Fibroblast of upper back skin (primary cell): Measurements from ENCODE around the gene FAM184B.
A peak's percentile ranks its signal among the peaks of the same experiment; 100 is the strongest.
"Not testable (repeated sequence)": the region's sequence is repeated elsewhere in the genome, so short reads cannot be mapped to it uniquely, and the experiment has no call there.

Experiments used
- DNase-seq: peaks from one replicate; pipeline ENCODE4 v3.0.0-alpha.2; 2013

The FAM184B gene

DNA sequence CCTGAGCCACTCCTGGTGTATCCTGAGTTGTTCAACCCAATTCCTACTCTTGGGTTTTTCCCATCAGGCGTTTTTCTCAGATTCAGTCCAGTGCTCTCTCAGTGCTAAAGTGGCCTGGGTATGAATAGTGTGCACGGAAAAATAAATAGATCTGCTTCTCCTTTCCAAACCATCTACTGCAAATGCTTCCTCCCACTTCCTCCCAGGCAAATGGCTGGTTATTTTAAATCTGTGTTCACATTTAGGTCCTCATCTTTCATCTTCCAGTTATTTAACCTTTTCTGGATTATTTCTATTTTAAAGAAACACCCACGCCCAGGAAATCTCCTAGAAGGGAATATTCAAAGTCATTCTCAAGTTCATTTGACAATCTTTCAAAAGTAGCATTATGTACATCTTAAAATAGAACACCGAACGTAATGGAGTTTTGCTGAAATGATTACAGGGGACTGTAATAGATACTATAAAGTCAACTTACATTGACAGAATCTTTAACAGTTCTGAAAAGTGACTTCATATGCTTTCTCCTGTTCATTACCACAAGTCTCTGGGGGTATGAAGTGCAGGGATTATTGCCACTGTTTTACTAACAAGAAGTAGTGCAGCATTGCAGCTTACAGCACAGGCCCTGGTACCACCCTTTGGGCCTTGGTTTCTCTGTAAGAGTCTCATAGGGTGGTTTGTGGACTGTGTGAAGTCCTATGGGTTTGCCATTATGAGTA lies 100.7 kb downstream of the FAM184B start:
- no peak for DNase-seq

DNA sequence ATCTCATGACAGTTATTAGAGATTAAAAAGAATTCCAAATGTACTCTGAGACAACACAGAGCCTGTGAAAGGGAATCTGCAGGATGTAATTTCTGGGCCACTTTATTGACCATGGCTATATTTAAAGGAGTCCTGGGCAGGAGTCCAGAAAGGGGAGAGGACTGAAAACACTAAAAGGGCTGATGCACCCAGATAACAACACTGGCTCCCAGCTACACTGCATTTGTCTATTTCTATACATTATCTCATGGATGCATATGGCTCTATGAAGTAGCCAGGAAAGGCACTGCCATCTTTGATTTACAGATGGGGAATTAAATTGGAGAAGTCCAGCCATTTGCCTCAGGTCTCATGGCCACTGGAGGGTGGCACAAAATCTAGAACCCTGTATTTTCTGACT lies 111.0 kb downstream of the FAM184B start:
- no peak for DNase-seq

DNA sequence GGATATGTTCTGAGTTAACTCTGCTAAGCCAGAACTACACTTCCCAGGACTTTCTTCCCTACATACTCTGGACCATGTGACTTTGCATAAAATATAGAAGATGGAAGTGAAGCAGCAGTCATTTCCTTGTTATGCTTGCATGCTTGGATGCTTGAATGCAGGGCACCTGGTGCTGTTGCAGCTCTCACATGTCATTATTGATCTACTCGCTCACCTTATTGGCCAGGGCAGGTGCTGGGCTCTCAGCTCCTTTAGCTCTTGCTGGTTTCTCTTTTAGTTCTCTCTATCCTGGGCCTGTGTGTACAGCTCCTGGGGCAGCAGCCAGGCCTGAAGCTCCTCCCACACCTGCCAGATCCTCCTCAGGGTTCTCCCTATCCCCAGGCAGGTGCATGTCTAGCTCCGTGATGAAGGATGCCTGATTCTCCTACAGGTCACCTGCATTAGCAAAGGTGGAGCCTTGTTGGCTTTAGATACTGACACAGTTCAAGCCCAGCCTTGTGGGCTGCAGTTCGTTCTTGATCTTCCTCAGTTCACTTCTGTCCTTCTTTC lies 113.7 kb downstream of the FAM184B start:
- no peak for DNase-seq

DNA sequence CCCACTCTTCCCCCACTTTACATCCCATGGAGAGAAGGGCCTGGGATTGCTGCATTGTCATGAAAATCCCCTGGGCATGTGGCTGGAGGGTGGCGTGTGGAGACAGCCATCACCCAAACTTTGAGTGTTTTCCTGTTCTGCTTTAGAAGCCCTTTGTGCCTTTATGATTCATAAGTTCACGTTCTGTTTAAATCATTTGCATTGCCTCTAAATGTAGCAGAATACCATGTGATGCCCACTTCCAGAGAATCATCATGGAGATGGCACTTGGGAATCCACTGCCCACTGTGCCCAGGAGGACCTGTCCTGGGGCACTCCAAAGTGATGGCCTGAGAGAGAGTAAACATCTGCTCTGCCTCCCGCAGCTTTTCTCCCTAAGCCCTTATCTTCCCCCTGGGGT lies 114.2 kb downstream of the FAM184B start:
- DNase-seq = no peak

DNA sequence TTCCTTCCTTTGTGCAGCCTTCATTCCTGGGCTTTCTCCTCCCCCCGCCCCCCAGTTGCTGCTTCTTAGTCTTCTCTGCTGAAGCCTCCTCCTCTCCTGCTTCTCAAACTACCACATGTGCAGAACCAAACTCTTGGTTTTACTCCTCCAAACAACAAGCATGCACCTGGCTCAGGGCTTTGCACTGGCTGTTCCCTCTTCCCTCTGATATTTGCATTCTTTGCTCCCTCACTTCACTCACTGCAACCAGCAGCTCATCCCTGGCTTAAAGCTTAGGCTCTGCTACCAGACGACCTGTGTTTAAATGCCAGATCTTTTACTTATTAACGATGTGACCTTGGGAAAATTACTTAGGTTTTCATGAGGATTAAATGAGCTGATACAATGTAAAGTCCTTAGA lies 115.6 kb downstream of the FAM184B start:
- DNase-seq = no peak

DNA sequence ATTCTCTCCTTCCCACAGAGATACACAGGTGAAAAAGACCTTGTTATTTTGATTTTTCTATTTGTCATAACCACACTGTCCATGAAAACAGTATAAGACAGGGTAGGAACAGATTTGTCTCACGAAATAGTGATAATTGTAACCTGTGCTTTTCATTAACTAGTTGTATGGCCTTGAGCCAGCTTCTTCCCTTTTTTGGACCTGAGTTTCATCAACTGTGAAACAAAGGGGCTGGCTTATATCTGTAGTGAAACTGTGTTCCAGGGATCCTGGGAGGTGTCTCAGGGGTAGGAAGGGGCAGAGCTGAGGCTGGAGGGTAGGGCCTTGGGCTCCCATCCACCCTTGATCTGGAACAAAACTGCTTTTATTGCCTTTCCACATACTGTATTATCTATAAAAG lies 116.1 kb downstream of the FAM184B start:
- no peak for DNase-seq

DNA sequence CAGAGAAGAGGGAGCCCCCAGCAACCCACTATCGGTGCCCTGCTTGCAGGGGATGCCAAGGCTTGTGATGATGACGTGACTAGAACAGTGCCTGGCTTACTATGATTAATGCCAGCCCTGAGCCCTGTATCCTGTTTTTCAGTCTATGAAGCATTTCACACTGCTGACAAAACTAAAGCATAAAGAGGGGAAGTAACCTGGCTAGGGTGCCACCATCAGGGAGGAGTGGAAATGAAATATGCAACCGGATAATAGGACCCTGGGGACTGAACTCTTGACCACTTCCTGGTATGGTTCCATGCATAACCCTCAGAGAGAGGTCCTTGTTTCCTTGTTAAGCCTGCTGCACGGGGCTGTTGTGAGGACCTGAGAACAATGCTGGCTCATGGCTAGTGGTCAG lies 116.7 kb downstream of the FAM184B start:
- peak; percentile 4 for DNase-seq

DNA sequence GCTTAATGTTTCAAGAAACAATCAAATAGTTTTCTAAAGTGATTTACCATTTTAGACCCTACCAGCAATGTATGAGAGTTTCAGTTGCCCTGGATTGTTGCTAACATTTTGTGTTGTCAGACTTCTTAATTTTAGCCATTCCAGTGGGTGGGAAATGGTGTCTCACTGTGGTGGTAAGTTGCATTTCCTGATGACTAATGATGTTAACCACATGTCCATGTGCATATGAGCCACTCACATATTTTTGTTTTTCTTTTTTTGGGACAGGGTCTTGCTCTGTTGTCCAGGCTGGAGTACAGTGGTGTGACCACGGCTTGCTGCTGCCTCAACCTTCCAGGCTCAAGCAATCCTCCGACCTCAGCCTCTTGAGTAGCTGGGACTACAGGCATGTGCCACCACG lies 118.7 kb downstream of the FAM184B start:
- DNase-seq = peak; percentile 17

DNA sequence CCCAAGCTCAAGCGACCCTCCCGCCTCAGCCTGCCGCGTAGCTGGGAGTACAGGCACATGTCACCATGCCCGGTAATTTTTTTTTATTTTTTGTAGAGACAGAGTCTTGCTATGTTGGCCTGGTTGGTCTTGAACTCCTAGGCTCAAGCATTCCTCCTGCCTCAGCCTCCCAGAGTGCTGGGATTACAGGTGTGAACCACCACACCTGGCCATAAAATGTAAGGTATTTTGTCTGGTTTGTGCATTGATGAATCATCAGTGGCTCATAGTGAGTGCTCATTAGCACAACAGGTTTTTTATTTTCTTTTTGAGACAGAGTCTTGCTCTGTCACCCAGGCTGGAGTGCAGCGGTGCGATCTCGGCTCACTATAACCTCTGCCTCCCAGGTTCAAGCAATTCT lies 122.2 kb downstream of the FAM184B start:
- not testable (repeated sequence) for DNase-seq

DNA sequence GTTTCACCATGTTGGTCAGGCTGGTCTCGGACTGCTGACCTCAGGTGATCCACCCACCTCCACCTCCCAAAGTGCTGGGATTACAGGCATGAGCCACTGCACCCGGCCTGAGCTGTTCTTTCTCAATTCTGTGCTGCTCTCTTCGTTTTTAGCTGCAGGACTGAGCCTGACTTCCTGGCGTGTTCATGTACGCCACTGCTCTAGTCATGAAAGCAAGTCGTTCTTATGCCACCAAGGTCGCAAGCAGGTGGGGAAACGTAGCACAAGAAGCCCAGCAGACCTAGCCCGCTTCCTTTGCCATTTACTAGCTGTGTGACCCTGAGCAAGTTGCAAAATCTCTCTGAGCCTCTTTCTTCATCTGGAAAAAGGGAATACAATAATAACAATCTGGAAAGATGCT lies 123.6 kb downstream of the FAM184B start:
- no peak for DNase-seq

DNA sequence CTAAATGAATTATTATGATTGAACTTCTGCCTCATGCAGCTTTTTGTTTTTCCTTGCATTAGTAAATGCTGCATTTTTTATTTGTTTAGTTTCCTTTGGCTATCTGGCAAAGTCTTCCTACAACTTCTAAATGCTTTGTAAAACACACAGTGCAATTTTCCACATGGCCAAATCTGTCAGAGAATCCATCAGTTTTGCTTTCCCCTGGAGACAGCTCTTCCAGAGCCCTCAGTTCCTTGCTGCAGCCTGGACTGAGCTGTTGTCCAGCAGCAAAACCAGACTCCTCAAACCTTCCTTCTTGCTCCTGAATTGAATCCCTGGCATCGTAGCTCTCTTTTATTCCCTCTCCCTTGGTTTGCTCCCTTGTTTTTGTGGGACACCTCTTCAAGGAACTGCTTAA lies 124.3 kb downstream of the FAM184B start:
- DNase-seq = no peak

DNA sequence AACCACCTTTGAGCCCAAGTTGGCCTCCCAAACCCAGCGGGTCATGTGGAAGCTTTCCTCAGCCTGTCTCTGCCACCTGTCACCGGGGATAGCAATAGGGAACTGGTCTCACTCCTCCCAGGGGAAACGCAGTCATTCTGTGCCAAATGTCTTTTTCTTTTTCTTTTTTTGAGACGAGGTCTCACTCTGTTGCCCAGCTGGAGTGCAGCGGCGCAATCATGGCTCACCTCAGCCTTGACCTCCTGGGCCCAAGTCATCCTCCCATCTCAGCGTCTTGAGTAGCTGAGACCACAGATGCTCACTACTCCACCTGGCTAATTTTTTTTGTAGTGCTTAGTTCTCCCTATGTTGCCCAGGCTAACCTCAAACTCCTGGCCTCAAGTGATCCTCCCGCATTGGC lies 126.7 kb downstream of the FAM184B start:
- DNase-seq = no peak

DNA sequence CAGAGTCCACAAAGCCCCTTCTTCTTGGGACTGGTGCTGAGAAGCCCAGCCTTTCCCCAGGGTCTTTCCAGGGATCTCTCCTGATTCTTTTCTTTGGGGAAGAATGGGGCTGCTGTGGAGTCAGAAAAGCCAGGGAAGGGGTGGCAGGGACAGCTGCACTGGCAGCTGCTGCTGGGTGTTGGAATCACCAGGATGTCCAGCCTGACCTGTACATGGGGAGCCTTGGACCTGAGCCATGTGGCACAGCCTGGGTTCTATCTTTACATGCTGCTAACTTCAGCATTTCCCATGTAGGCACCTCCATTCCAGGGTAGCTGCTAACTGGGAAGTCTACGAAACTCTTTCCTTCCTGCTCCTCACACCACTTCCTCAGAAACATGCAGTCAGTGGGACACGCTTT lies 131.0 kb downstream of the FAM184B start:
- DNase-seq = no peak

DNA sequence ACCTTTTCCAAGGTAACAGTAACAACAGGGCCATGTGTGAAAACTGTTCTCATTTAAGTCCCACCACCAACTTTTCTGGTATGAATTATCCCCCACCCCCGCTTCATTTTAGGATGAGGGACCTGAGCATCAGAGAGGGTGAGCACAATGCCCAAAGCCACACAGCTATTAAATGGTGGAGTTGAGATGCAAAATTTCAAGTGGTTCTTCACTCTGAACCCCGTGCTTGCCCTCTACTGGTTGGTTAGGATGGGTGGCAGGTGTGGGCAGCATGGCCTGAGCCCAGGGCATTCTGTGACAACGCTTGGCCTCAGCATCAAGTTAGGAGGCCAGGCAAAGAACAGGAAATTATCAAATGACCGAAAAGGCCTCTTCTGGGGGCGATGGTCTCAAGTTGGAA lies 133.5 kb downstream of the FAM184B start:
- DNase-seq = no peak

DNA sequence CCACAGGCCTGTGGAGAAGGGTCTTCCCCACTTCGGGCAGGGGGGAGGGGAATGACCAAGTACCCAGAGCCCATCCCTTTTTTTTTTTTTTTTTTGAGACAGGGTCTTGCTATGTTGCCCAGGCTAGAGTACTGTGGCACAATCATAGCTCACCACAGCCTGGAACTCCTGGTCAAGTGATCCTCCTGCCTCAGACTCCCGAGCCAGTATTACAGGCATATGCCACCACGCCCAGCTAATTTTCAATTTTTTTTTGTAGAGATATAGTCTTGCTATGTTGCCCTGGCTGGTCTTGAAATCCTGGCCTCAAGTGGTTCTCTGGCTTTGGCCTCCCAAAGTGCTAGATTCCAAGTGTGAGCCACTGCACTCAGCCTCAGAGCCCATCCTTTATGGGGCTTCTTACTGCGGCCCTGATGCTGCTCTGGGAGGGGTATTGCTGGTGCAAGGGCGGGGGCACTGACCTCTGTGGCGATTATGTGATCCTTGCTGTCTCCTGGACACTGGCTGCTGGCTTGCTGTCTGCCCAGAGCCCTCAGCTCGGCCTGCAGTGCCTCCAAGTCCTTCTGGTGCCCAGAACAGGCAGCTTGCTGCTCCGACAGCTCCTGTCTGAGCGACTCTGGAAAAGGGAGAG lies 134.1 kb downstream of the FAM184B start:
- DNase-seq = no peak

DNA sequence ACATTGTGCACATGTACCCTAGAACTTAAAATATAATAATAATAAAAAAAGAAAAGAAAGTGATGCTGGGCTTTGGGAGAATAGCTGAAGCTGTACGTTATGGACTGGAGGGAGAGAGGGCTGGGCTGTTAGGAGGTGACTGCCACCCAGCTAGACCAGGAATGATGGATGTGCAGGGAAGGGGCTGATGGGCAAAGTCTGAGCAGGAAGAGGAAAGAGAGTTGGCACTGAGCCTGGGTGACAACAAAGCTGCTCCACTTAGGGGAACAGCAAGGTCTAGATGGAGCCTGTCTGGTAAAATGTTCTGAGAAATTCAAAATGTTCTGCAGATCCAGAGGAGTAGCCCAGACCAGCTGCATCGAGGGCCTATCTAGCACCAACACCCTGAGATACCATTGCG lies 134.7 kb downstream of the FAM184B start:
- DNase-seq = no peak

DNA sequence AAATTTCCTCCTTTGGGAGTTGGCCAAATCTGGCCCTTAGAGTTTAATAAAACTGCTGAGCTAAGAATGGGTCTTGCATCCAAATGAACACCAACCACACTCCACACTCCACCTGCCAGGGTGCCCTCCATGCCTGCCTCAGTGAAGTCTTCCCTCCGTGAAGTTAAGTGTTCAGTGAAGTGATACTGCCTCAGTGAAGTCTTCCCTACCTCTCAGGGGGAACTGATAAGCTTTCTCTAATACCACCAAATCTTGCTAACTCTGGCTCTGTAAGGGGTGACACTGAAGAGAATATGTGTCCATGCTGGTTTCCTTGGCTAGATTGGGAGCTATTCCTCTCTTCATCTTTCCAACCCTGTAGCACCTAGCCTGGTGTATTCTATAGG lies 139.0 kb downstream of the FAM184B start:
- no peak for DNase-seq

DNA sequence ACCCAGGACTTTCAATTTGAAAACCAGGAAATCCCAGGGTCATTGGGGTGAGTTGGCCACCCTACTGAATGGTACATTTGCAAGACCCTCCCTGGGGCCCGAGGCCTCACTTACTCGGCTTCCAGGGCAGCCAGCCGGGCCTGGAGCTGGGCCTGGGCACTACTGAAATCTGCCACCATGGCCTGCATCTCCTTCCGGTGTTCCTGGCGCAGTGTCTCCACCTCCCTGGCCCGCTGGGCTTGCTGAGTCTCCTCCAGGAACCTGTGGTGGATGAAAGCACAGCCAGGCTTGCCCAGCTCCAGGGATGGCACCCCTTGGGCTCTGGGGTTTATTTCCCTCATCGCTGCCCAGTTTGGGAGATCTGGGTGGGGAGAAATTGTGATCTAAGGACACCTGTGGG lies 142.3 kb downstream of the FAM184B start:
- DNase-seq = no peak

DNA sequence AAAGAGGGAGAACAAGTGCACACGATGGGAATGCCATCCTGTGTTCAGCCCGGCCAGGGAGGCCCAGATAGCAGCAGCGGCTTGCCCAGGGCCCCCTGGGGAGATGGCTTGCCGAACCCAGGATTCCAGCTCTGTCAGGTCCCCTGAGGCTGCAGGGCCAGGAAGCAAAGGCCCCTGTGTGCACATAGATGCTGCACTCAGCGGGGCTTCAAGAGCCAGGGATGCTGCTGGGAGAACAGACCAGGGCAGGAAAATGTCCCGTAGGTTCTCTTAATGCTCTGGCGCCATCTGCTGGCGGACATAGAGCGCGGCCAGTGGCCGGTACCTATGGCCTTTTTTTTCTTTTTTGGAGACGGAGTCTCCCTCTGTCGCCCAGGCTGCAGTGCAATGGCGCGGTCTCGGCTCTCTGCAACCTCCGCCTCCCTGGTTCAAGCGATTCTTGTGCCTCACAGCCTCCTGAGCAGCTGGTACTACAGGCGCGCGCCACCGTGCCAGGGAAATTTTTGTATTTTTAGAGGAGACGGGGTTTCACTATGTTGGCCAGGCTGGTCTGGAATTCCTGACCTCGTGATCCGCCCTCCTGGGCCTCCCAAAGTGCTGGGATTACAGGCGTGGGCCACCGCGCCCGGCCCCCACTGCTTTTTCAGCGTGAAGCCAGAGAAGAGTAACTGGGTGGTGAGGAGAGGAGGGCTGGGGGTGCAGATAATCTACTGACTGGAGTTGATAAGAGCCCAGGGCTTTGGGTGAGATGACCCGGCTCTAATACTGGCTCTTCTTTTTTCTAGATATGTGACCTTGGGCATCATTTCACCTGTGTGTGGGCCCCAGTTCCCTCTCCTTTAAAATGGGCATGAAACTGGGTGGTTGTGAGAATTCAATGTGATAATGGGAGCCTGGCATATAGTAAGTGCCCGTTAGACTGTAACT lies 144.5 kb downstream of the FAM184B start:
- peak; percentile 67 for DNase-seq

DNA sequence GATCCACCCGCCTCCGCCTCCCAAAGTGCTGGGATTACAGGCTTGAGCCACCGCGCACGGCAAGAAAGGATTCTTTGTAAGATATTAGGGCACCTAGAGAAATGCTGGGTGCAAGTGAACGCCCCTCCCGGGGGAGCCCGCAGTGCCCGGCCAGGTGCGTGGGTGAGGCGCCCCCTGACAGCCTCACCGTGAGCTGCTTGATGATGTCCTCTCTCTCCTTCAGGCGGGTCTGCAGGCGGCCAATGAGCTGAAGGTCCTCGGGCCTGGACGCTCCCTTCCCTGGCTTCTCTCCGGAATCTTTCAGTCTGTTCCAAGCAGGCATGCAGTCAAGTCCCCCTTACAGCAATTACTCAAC lies 145.1 kb downstream of the FAM184B start:
- no peak for DNase-seq

DNA sequence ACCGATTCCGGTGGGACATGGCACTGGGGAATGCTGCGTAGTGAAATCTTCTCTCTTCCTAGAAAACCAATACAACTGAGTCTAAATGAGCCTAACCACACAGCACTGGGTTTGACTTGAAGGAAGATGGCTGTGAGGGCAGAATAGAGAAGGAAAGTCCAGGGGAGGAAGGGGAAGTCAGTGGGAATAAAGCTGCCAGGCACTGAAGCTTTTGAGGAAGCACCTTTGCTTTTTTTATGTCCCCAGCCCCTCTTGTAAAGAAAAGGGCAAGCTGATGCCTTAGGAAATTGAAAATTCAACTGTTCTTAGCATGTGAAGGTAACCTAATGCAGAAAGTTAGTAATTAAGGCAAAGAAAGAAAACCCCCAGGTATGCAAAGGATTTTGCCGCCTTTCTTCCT lies 146.4 kb downstream of the FAM184B start:
- DNase-seq = no peak

DNA sequence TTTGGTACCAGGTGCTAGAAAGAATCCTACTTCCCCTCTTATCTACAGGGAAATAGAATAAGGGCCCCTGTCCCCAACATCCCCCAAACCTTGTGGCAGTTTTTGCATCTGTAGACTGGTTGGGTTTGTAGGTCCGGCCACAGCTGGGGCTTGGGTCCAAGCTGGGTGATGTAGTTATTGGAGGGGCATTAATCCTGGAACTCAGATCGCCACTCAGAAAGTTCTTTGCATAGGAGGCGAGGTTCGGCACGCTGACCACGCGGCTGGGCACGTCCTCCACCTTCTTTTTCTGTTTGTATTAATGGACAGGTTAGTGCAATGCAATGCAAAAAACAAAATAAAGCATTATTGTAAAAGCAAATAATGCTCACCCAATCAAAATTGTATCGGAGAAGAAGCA lies 147.8 kb downstream of the FAM184B start:
- DNase-seq = no peak

DNA sequence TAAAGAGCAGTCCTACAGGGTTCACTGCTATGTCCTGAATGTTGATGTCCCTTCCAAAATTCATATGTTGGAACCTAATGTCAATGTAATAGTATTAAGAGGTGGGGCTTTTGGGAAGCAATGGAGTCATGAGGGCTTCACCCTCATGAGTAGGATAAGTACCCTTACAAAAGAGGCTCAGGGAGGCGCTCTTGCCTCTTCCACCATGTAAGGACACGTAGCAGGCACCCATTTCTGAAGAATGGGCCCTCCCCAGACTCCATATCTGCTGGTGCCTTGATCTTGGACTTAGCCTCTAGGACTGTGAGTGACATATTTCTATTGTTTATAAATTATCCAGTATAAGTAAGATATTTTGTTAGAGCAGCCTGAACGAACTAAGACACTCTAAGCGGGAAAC lies 151.2 kb downstream of the FAM184B start:
- no peak for DNase-seq

DNA sequence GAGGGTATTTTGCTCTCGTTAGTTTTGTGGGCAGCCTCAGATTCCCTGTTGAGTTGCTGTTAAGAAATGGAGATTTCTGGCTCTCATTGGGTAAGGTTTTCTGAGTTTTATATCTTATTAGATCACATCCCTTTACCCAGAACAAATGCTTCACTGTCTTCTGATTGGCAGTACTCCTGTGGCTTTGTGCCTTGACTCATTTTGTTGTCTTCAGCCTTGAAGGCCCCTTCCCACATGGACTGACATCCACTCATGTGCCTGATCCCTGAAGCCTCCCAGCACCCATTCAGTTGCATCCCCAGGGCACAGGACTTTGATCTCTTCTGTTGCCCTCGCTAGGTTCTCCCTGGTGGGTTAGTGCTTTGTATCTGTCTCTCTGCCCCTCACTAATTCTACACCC lies 156.6 kb downstream of the FAM184B start:
- DNase-seq = no peak
